Endothelial cell of umbilical vein (primary cell): ENCODE data around the gene POU5F1. TPM values are rescaled to one million over a fixed set of nuclear protein-coding genes. Genes with fewer than 3 reads are reported as not detected.

Experiments used
- BruUV-seq: library from RNA; stranded (reverse); fragments of 400-500 nt; replicated peaks from 2 replicates; lab custom pipeline; 2021; lab: Mats Ljungman, UMichigan
- CTCF ChIA-PET: fragments of 300-600, 350-600 bp; sonication (Branson Sonifier 250); formaldehyde crosslinking; loops from one replicate; lab custom pipeline; 2021; ENCODE audit warnings: antibody characterized with exemption, inconsistent platforms; lab: Charles Lee
- POLR2A ChIA-PET: fragments of 300-600, 350-600 bp; sonication (Branson Sonifier 250); formaldehyde crosslinking; loops from one replicate; lab custom pipeline; 2021; ENCODE audit warnings: antibody characterized with exemption, inconsistent platforms; lab: Charles Lee
- DNase-seq: peaks from one replicate; pipeline ENCODE4 v3.0.0-alpha.2; 2011; ENCODE audit warnings: low read depth, low spot score
- FAIRE-seq: peaks from 2 replicates; lab custom pipeline; 2011; peaks lifted over from hg19 to GRCh38; lab: Jason Lieb, UNC
- H2AFZ ChIP-seq: 2 replicates; pipeline ENCODE4 v1.6.0; 2012; ENCODE audit warnings: low read depth, low read length, control low read depth, inconsistent platforms
- H3K27ac ChIP-seq: 2 replicates; pipeline ENCODE4 v1.5.1; 2011; ENCODE audit warnings: low read depth, mild to moderate bottlenecking, control low read depth, low read length, moderate library complexity; ENCODE audit not compliant: insufficient read depth
- H3K27me3 ChIP-seq, 2 experiments: 2 replicates each; pipeline versions ENCODE4 v1.6.0 to v1.6.1; 2011; ENCODE audit warnings: low read length in 2 of 2, mixed read lengths in 1 of 2; ENCODE audit not compliant: control insufficient read depth in 2 of 2, insufficient read depth in 2 of 2
- H3K36me3 ChIP-seq, 2 experiments: 2 replicates in 1 of 2; 3 replicates in 1 of 2; pipeline ENCODE4 v1.5.1; 2011; ENCODE audit warnings: low read length in 2 of 2, mild to moderate bottlenecking in 1 of 2, moderate library complexity in 1 of 2; ENCODE audit not compliant: control insufficient read depth in 2 of 2, insufficient read depth in 2 of 2; ENCODE audit errors: extremely low read depth in 1 of 2
- H3K4me1 ChIP-seq: 3 replicates; pipeline ENCODE4 v1.5.1; 2011; ENCODE audit warnings: mild to moderate bottlenecking, low read length; ENCODE audit not compliant: control insufficient read depth, insufficient read depth; ENCODE audit errors: extremely low read depth
- H3K4me2 ChIP-seq: 2 replicates; pipeline ENCODE4 v1.6.1; 2011; ENCODE audit warnings: low read length, control low read depth, mixed read lengths; ENCODE audit not compliant: insufficient read depth
- H3K4me3 ChIP-seq, 3 experiments: fragments of 200-600 bp in 1 of 3; sonication (generic), shearing (Covaris generic) in 1 of 3; replicated peaks in 1 of 3; 2 replicates each; pipeline ENCODE4 v1.5.1; 2011 to 2016; ENCODE audit warnings: control low read depth in 3 of 3, low read length in 3 of 3, mild to moderate bottlenecking in 2 of 3, inconsistent platforms in 1 of 3, low read depth in 1 of 3, moderate library complexity in 1 of 3; ENCODE audit not compliant: insufficient read depth in 1 of 3
- H3K79me2 ChIP-seq: 2 replicates; pipeline ENCODE4 v1.6.0; 2012; ENCODE audit warnings: low read length, inconsistent platforms; ENCODE audit not compliant: control insufficient read depth, insufficient read depth
- H3K9ac ChIP-seq: replicated peaks from 2 replicates; pipeline ENCODE3; 2011; ENCODE audit warnings: low read length, control low read depth; ENCODE audit not compliant: insufficient read depth; ENCODE audit errors: extremely low read depth
- H3K9me1 ChIP-seq: replicated peaks from 3 replicates; pipeline ENCODE4 v1.6.0; 2011; ENCODE audit warnings: mild to moderate bottlenecking, low read length; ENCODE audit not compliant: control insufficient read depth, insufficient read depth; ENCODE audit errors: extremely low read depth
- H3K9me3 ChIP-seq: replicated peaks from 2 replicates; pipeline ENCODE4 v1.5.1; 2012; ENCODE audit warnings: low read length, inconsistent platforms; ENCODE audit not compliant: control insufficient read depth, insufficient read depth
- H4K20me1 ChIP-seq: replicated peaks from 2 replicates; pipeline ENCODE3; 2011; ENCODE audit warnings: mild to moderate bottlenecking, low read length; ENCODE audit not compliant: control insufficient read depth, insufficient read depth; ENCODE audit errors: extremely low read depth
- CTCF ChIP-seq, 2 donors: IDR thresholded peaks; 1 replicate in 1 of 2; 2 replicates in 1 of 2; pipeline ENCODE4 v1.5.1; 2011; ENCODE audit warnings: low read length in 2 of 2, mild to moderate bottlenecking in 2 of 2, moderate library complexity in 2 of 2, control low read depth in 1 of 2, inconsistent platforms in 1 of 2, low read depth in 1 of 2; ENCODE audit not compliant: insufficient read depth in 1 of 2; ENCODE audit errors: extremely low read depth in 1 of 2
- EZH2 ChIP-seq: IDR thresholded peaks from 2 replicates; pipeline ENCODE4 v1.6.1; 2012; ENCODE audit warnings: borderline replicate concordance, low read depth, mild to moderate bottlenecking, moderate library complexity, low read length, inconsistent platforms; ENCODE audit not compliant: severe bottlenecking
- GATA2 ChIP-seq: IDR thresholded peaks from 2 replicates; pipeline ENCODE4 v1.7.0; 2011; ENCODE audit warnings: low read depth, mild to moderate bottlenecking, moderate library complexity, mixed read lengths, low read length; ENCODE audit not compliant: insufficient read length, insufficient read depth
- JUN ChIP-seq: IDR thresholded peaks from 2 replicates; pipeline ENCODE4 v1.6.1; 2011; ENCODE audit warnings: borderline replicate concordance, low read depth; ENCODE audit not compliant: insufficient read length, insufficient read depth
- MAX ChIP-seq: IDR thresholded peaks from 2 replicates; pipeline ENCODE4 v1.6.1; 2011; ENCODE audit not compliant: insufficient read depth, insufficient read length
- MYC ChIP-seq: IDR thresholded peaks from one replicate; pipeline ENCODE4 v1.6.1; 2011; ENCODE audit warnings: mild to moderate bottlenecking, low read depth, low read length
- POLR2A ChIP-seq: IDR thresholded peaks from 2 replicates; pipeline ENCODE4 v1.6.1; 2012; ENCODE audit warnings: low read depth, mild to moderate bottlenecking, control low read depth, low read length
- dilution Hi-C: fragments of 300-500 bp; cut with MboI; formaldehyde crosslinking; loops from one replicate; pipeline ENCODE4 v1.15.0; 2019; ENCODE audit warnings: low sequenced_read_pairs; ENCODE audit not compliant: extremely low pct_ligation_motif_present
- intact Hi-C: fragments of 100-400 bp; cut with micrococcal nuclease; formaldehyde crosslinking; loops from one replicate; pipeline ENCODE4 v1.10.0; 2022
- polyA plus RNA-seq, 4 experiments: library from polyadenylated mRNA; depleted of rRNA in 3 of 4; stranded (reverse) in 3 of 4; unstranded in 1 of 4; fragments of >200 nt; gene quantifications; 2 replicates each; pipeline versions ENCODE4 v1.2.1 to v1.2.3, GENCODE V29; 2011 to 2012; ENCODE audit warnings: missing spikeins in 1 of 4
- total RNA-seq: library from RNA; stranded (reverse); gene quantifications from 2 replicates; pipeline ENCODE4 v1.2.3, GENCODE V29; 2021

The POU5F1 gene
- total and polyA plus RNA-seq, 2 donors (not counting 3 experiments of a cell fraction or from before 2014, with no cell fraction given) = 0.63 TPM; not detected in 1

GRCh38 chr6:31173406-31173805 lies 2.9 kb upstream of the POU5F1 start:
- Histone ChIP-seq H3K36me3 (no peaks in the 10 kb centered on the region), H3K27ac (no peak overlapping the region), H3K4me2 (no peak overlapping the region), H3K9me3 (no peaks in the 10 kb centered on the region), H3K9ac (no peak overlapping the region), H2AFZ (no peak overlapping the region), H3K79me2 (no peaks in the 10 kb centered on the region), H4K20me1 (no peaks in the 10 kb centered on the region), H3K4me1 (no peaks in the 10 kb centered on the region), H3K4me3 (no peak overlapping the region), H3K27me3 (no peaks in the 10 kb centered on the region), H3K9me1 (no peaks in the 10 kb centered on the region)
- intact Hi-C loops = no loop called here
- dilution Hi-C loops = no loop called here
- ChIA-PET POLR2A (no interaction called here), CTCF (no interaction called here)
- FAIRE-seq (no peak), DNase-seq (no peak)
- BruUV-seq = no TSS peak
- TF ChIP-seq GATA2 = no peak

- intact Hi-C loops = no loop called here
- no peak overlapping the region for H2AFZ ChIP-seq
- ChIA-PET POLR2A (no interaction called here), CTCF (interaction anchor here (0.9 kb wide), 1 partner anchor 10 kb away, joined by 3 read pairs; no protein-coding TSS in a partner anchor)
- no peak for DNase-seq
- H3K27me3 ChIP-seq = no peaks in the 10 kb centered on the region
- no peaks in the 10 kb centered on the region for H3K9me3 ChIP-seq
- no peak for FAIRE-seq
- H3K9me1 ChIP-seq = no peaks in the 10 kb centered on the region
- H3K9ac ChIP-seq = no peak overlapping the region
- H3K4me2 ChIP-seq = no peak overlapping the region
- no peaks in the 10 kb centered on the region for H3K36me3 ChIP-seq
- TF ChIP-seq GATA2 (no peak), MYC (no peak), MAX (no peak), EZH2 (no peak), CTCF (IDR thresholded peaks at IDR 0.05; ENCODE audit: extremely low read depth in 1 of 2, insufficient read depth in 1 of 2, low read depth in 1 of 2, low read length in 2 of 2) (no peak), JUN (no peak), POLR2A (no peak)
- no peaks in the 10 kb centered on the region for H3K4me1 ChIP-seq
- no peaks in the 10 kb centered on the region for H4K20me1 ChIP-seq
- no peaks in the 10 kb centered on the region for H3K79me2 ChIP-seq
- H3K27ac ChIP-seq = no peak overlapping the region
- no TSS peak for BruUV-seq
- H3K4me3 ChIP-seq = no peak overlapping the region
- dilution Hi-C loops = no loop called here
Observed at GRCh38 chr6:31172973-31173384, 2.5 kb upstream of the POU5F1 start.
